GM19193 (cell line): Measurements from ENCODE around the gene GTF2H1.

ENCODE experiments used
- POLR2A ChIP-seq: IDR thresholded peaks from 4 replicates; pipeline ENCODE4 v1.6.1; 2011; ENCODE audit not compliant: insufficient read depth, insufficient read length; ENCODE audit errors: extremely low read depth

GTF2H1 gene

GRCh38 chr11:18312663-18313420, 9.5 kb upstream of the GTF2H1 start:
- TF ChIP-seq POLR2A, result no peak

GRCh38 chr11:18313965-18314763, 8.2 kb upstream of the GTF2H1 start:
- TF ChIP-seq POLR2A, result no peak

GRCh38 chr11:18314784-18315523, 7.4 kb upstream of the GTF2H1 start:
- no peak for TF ChIP-seq POLR2A

GRCh38 chr11:18315893-18316292, 6.5 kb upstream of the GTF2H1 start:
- TF ChIP-seq POLR2A, result no peak

GRCh38 chr11:18317551-18317950, 4.8 kb upstream of the GTF2H1 start:
- TF ChIP-seq POLR2A, result no peak

GRCh38 chr11:18319914-18320313, 2.5 kb upstream of the GTF2H1 start:
- TF ChIP-seq POLR2A, result no peak

GRCh38 chr11:18320617-18321016, 1.8 kb upstream of the GTF2H1 start:
- no peak for TF ChIP-seq POLR2A

- TF ChIP-seq POLR2A, result no peak
These were observed 794 bp upstream of the GTF2H1 start for GRCh38 chr11:18321578-18321968.

- TF ChIP-seq POLR2A, result no peak
These were observed 627 bp downstream of the GTF2H1 start for GRCh38 chr11:18322818-18323570.

GRCh38 chr11:18324381-18324780, 2.0 kb downstream of the GTF2H1 start:
- no peak for TF ChIP-seq POLR2A

GRCh38 chr11:18329196-18329870, 7.0 kb downstream of the GTF2H1 start:
- TF ChIP-seq POLR2A, result no peak

- TF ChIP-seq POLR2A, result no peak
These were observed 8.6 kb downstream of the GTF2H1 start for GRCh38 chr11:18330921-18331320.

GRCh38 chr11:18332302-18332701, 9.9 kb downstream of the GTF2H1 start:
- no peak for TF ChIP-seq POLR2A

- no peak for TF ChIP-seq POLR2A
These were observed 10.5 kb downstream of the GTF2H1 start for GRCh38 chr11:18332891-18333290.
